Measurements from ENCODE around the gene CELF4.

CELF4 gene

DNA sequence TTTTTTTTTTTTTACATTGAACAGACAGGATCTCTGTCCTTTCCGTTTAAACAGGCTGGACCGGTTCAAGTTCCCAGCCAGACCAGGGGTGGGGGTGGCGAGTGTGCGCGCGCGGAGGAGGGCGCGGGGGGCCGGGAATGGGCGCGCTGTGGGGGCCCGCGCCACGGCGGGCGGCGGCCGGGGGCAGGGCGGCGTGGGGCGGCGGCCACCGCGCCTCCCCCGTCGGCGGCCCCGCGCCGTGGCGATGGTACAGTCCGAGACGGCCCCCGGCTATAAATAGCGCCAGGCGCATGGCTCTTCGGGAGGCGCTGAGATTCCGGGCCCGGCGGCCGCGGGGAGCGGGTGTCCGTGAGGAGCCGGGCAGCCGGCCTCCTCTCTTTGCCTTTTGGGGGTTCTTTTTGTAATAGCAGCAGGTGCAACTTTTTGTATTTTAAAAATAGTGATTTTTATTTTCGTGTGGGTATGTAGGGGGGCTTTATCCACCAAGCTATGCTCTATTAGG lies 430 bp upstream of the CELF4 start:
- peak overlapping the region; percentile 16 for H3K4me3 ChIP-seq (ENCODE audit: low read length)
- TF ChIP-seq ZNF274 (IDR thresholded peaks at IDR 0.05; ENCODE audit: low read depth, low read length) = no peak

DNA sequence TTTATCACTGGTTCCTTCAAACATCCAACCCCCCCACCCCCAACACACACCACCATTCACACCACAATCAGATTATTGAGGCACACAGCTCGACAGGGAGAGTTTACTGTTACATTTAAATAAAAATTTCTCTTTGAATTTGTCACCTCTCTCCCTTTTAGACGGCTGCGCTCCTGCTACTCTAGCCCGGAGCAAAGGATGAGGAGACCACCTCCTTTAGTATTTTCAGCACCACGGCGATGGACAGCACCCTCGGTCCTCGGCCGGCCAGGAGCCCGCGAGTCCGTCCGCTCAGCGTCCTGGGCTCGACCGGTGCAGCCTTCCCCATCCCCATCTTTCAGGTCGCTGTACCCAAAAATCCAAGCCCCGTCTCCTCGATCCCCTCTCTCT lies 892 bp downstream of the CELF4 start:
- TF ChIP-seq ZNF274 (IDR thresholded peaks at IDR 0.05; ENCODE audit: low read depth, low read length) = no peak
- no peak overlapping the region for H3K4me3 ChIP-seq (ENCODE audit: low read length)

DNA sequence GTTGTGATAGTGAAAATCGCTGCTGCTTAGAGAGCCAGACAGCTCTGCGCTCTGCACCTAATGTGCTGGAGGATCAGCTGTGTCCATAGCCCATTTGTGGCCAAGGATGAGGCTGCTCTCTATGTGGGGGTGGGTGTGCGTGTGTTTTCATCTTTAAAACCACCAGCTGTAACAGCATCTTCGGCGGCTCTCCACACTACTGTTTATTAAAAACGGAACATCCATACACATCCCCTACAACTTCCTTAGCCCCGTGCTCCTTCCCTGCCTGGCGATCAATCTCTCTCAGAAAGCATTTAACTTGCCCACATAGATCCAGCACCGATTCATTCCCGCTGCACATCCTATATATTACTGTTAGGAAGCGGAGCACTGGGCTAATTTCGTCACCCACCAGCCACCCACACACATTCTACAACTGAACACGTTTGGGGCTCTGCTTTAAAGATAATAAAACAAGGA lies 1.6 kb downstream of the CELF4 start:
- TF ChIP-seq ZNF274 (IDR thresholded peaks at IDR 0.05; ENCODE audit: low read depth, low read length) = no peak
- H3K4me3 ChIP-seq (ENCODE audit: low read length) = no peak overlapping the region

DNA sequence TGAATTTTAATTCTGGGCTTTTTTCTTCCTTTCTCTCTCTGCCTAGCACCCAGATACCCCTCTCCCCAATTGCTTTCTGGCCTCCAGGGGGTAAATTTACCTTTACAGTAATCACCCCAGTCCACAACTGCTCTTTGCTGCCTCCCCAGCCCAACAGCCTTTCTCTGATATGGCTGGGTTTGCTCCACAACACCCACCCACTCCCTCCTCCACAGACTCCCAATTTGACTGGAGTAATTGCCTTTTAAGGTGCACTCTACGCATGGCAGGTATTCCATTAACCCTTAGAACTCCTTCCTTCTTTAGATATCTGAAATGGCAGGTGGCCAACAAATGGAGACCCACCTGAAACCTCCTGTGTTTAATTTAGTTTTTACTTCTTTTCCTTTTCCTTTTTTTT lies 3.6 kb downstream of the CELF4 start:
- no peak for TF ChIP-seq ZNF274 (IDR thresholded peaks at IDR 0.05; ENCODE audit: low read depth, low read length)

DNA sequence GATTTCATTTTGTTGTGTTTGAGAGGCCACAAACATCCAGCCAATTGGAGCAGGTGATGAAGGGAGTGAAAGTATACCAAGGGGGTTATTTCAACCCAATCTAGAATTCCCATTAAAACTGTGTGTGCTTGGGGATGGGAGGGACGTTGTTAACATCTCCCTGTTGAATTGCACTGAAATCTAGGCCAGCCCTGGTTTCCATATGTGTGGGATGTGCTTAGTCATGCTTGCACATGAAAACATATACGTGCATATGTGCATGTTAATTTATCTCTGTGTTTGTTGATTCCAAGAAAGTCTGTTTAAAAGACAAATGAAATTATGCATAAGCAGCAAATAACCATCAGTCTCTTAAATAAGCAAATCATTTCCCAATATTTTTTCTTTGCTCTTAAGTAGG lies 5.6 kb downstream of the CELF4 start:
- H3K4me3 ChIP-seq (ENCODE audit: low read length) = no peak overlapping the region
- no peak for TF ChIP-seq ZNF274 (IDR thresholded peaks at IDR 0.05; ENCODE audit: low read depth, low read length)

More for the DNA sequence above, 3.6 kb downstream of the CELF4 start:
- no peak overlapping the region for H3K4me3 ChIP-seq (ENCODE audit: low read length)

DNA sequence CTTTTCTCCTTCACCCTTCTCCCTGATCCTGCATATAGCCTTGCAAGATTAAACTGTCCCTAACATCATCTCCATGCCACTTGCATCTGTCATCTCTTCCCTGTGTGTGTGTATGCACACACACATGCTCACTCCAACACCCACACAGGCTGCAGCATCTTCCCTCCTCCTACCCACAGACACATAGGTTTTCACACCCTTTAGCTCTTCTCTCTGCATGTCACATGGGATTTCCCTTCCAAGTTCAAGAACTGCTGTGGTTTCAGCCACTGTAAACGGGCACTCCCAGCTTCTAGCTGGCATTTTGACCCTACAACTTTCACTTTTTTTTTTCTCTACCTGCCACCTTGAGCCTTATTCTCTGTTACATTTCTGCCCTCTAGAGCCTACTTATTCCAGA lies 6.4 kb downstream of the CELF4 start:
- no peak overlapping the region for H3K4me3 ChIP-seq (ENCODE audit: low read length)
- no peak for TF ChIP-seq ZNF274 (IDR thresholded peaks at IDR 0.05; ENCODE audit: low read depth, low read length)

DNA sequence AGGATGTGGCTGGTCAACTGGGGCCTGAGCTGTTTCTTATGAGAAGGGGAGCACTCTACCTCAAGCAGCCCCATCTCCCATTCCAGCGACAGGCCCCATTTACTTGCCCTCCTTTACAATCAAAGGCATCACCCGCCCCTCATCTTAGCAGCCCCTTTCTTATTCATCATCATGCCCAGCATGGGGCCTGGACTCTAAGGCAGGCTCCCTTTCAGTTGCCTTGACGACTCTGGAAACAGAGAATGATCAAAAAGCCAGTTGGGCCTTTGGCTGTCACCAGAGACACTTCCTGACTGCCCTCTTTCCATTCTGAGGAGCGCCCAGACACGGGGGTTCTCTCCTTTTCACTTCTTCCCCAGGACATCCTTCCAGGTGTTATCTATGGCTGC lies 11.2 kb downstream of the CELF4 start:
- no peak overlapping the region for H3K4me3 ChIP-seq (ENCODE audit: low read length)
- TF ChIP-seq ZNF274 (IDR thresholded peaks at IDR 0.05; ENCODE audit: low read depth, low read length) = no peak

DNA sequence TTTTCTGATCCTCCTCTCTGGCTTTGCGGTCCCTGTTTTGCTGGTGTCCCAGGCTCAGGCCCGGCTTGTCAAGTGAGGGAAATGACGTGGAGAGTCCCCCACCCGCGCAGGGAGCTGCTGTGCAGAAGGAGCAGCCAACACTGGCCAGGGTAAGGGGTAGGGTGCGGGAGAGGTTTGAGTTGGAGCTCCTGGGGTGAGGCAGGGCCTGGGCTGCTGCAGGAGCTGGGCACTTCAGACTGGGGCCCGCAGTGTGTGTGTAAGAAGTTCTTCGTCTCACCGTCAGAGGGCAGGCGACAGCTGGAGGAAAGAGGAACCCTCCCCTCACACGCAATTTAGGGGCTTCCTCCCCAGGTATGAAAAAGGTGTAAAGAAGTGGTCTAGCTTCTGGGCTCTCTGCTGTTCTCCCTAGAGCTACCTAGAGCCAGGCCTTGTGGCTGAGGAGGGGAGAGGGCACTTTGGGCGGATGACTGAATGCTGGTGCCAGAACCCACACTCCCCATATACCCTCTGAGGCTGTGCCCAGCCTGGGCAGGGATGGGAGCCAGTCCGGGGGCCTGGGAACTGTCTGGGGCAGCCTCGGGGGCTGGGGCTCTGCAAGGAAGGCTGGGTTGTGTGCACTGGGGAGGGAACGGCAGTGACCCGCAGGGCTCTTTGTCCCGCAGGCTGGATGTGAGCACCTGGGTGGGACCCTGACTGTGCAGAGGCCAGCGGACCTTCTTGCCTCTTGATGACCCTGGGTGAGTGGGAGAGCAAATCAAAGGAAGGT lies 11.8 kb downstream of the CELF4 start:
- TF ChIP-seq ZNF274 (IDR thresholded peaks at IDR 0.05; ENCODE audit: low read depth, low read length) = no peak

DNA sequence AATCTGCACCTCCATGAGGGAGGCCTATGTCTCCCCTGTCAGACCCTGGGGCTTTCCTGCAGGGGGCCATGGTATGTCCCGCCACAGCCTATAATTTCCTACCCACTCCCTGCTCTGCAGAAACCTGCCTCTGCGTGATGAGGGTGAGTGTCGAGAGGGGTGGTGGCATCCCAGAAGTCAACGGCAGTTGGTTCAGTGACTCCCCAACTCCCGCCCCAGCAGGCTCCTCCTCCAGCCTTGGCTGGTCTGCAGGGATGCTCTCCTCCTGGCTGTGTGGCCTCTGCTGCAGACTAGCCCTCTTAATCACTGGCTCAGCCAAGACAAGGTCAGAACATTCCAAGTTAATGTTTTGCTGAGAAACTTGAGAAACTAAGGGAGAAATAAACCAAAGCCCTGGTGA lies 13.3 kb downstream of the CELF4 start:
- no peak overlapping the region for H3K4me3 ChIP-seq (ENCODE audit: low read length)
- TF ChIP-seq ZNF274 (IDR thresholded peaks at IDR 0.05; ENCODE audit: low read depth, low read length) = no peak

More for the DNA sequence above, 11.8 kb downstream of the CELF4 start:
- no peak overlapping the region for H3K4me3 ChIP-seq (ENCODE audit: low read length)

DNA sequence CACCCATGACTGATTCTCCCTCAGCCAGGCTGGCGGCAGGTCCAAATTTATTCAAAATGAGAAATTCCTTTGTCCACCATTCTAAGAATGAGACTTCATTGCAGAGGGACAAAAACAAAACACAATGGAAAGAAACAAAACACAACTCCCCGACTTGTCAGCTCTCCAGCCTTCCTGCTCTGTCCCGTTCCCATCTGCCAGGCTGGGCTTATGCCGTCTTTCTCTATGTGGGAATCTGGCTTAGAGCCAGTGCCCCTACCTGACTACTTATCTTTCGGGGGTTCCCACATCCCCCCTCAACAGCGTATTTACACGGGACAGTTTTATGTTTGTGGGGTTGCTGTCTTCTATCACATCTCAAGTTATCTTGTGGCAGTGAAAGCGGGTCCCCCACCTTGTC lies 13.8 kb downstream of the CELF4 start:
- TF ChIP-seq ZNF274 (IDR thresholded peaks at IDR 0.05; ENCODE audit: low read depth, low read length) = no peak
- H3K4me3 ChIP-seq (ENCODE audit: low read length) = no peak overlapping the region

DNA sequence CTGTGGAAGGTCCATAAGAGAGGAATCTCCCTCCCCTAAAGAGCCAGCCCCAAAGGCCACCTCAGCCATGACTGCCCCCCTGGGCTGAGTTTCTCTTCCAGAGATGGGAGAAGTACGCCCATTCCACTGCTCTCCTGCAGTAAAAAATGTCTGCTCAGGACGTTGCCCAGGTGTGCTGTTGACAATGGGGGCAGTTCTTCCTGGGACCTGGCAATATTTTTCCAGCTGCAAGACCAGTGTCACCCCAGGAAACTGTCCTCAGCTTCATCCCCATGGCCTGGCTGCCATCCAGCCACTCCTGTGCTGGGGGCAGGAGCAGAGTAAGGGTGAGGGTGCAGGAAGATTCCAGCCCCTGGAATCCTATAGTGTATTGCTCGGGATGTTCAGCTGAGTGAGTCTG lies 14.3 kb downstream of the CELF4 start:
- H3K4me3 ChIP-seq (ENCODE audit: low read length) = no peak overlapping the region
- no peak for TF ChIP-seq ZNF274 (IDR thresholded peaks at IDR 0.05; ENCODE audit: low read depth, low read length)

DNA sequence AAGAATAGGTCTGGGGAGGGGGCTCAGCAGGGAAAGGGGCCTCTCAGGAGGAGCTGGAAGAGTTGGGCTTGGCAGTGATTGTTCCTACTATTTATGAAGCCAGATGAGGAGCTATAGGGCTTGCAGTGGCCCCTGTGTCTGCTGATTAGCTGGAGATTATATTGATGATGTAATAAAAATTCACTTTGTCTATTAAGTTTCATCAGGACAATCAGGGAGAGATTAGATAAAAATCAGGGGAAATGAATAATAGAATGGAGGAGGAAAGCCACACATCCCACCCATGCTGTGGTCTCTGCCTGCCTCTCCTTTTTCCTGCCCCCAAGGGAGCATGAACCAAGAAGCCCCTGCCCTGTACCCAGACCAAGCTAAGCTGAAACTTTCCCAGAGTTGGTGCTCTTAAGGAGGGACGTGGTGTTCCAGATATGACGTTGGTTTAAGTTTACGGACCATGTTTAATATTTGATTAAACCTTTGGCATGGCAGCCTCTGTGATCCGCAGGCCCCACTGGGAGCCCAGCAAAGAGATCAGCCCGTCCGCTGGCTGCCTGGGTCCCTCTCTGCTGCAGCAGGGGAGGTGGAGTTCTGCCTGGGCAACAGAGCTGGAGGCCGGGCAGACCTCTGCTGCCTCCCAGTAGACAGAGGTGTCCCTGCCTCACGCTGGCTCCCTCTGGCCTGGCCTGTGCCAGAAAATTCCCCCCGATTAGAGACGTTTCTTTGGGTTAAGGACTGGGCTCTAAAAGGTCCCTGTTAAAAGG lies 15.3 kb downstream of the CELF4 start:
- no peak for TF ChIP-seq ZNF274 (IDR thresholded peaks at IDR 0.05; ENCODE audit: low read depth, low read length)
- H3K4me3 ChIP-seq (ENCODE audit: low read length) = no peak overlapping the region

DNA sequence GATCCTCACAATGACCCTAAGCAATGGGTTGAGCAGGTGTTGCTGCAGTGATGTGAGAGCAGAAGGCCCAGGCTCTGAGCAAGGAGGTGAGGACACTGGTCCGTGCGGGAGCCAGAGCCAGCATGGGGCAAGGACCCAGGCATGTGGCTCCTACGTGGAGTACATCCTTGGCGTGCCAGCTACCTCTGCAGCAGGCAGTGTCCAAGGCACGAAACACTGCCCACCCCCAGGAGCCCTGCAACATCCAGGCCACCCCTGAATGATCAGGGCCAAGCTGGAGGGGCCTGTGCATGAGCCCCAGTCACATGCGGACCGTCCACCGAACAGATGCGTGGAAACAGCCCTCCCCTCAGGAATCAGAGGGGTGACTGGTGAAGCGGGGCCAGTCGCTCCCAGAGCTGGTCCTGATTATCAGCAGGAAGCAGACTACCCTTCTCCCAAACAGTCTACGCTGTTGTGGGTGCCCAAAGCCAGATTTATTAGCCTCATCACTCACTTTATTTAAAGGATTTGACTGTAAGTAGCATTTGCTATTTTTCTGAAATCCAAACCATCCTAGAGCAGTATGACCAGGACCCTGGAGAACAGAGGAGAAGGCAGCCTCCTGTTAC lies 16.8 kb downstream of the CELF4 start:
- H3K4me3 ChIP-seq (ENCODE audit: low read length) = no peak overlapping the region
- TF ChIP-seq ZNF274 (IDR thresholded peaks at IDR 0.05; ENCODE audit: low read depth, low read length) = no peak

DNA sequence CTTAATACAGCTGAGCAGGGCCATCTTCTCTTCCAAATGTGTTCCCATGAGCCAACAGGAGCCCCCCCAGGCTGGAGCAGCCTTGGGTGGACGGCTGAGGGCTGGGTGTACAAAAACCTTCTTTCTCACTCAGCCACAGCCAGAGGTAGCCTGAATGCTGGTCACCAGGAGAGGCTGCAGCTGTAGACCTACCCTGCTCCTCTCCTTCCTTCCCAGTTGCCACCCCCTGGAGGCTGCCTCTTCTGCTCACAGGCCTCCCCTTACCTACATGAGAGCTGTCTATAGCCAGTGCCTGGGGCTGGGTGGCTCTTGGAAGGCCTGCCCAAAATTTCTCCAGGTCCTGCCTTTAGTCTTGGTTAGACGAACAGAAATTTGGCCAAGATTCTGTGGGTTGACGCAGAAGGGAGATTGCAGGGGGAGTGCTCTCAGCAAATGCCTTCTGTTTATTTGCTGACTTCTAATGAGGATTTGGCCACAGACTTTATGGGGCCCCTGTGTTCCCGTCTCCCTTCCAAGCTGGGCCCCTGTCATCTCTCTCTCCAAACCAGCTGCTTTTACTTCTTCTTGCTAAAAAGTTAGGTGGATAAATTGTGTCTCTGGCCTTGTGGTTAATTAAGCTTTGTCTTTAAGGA lies 18.3 kb downstream of the CELF4 start:
- TF ChIP-seq ZNF274 (IDR thresholded peaks at IDR 0.05; ENCODE audit: low read depth, low read length) = no peak
- no peak overlapping the region for H3K4me3 ChIP-seq (ENCODE audit: low read length)
